PC-3 (cell line): ENCODE measurements around the gene JADE3.

Experiments
- EZH2 ChIP-seq: fragments of 300-600 bp; sonication (generic); IDR thresholded peaks from one replicate; pipeline ENCODE4 v1.6.1; 2017; ENCODE audit warnings: antibody characterized with exemption, mild to moderate bottlenecking, low read length; ENCODE audit not compliant: unreplicated experiment
- TF ChIP-seq, protein P1 (sequence below): fragments of 300-600 bp; sonication (generic); conservative IDR thresholded peaks from 2 replicates; pipeline ENCODE4 v1.5.1; 2017; ENCODE audit warnings: antibody characterized with exemption, low read depth, mild to moderate bottlenecking, low read length

DNA sequence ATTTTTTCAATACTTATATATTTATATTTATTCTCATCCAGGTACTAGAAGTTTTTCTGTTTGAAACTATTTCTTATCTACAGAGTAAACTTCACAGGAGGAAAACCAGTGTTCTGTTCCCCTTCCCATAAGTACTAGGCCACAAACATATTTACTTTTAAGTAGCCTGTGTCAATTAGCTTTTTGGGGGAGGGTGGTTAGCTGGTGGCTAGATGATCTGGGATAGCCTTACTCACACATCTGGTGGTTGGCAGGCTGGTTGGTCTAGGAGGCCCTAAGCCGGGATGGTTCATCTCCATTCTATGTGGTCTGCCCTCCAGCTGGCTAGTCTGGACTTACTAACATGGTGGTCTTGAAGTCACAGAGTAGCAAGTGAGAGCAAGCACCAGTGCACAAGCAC, 6.2 kb downstream of the JADE3 start:
- TF ChIP-seq, protein P1, sequence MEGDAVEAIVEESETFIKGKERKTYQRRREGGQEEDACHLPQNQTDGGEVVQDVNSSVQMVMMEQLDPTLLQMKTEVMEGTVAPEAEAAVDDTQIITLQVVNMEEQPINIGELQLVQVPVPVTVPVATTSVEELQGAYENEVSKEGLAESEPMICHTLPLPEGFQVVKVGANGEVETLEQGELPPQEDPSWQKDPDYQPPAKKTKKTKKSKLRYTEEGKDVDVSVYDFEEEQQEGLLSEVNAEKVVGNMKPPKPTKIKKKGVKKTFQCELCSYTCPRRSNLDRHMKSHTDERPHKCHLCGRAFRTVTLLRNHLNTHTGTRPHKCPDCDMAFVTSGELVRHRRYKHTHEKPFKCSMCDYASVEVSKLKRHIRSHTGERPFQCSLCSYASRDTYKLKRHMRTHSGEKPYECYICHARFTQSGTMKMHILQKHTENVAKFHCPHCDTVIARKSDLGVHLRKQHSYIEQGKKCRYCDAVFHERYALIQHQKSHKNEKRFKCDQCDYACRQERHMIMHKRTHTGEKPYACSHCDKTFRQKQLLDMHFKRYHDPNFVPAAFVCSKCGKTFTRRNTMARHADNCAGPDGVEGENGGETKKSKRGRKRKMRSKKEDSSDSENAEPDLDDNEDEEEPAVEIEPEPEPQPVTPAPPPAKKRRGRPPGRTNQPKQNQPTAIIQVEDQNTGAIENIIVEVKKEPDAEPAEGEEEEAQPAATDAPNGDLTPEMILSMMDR, result no peak
- no peak for TF ChIP-seq EZH2
